GM23338 (cell line): ENCODE measurements around the gene THSD8. TPM values are rescaled to one million over a fixed set of nuclear protein-coding genes. Genes with fewer than 3 reads are reported as not detected.

ENCODE experiments used
- ATAC-seq: fragments of 200-7000 bp; cut with Tn5 transposase; 3 replicates; pipeline ENCODE4 v1.9.1; 2020
- DNase-seq: peaks from one replicate; pipeline ENCODE4 v3.0.0-alpha.2; 2015; ENCODE audit warnings: low spot score
- H2AFZ ChIP-seq: fragments of 200-600 bp; sonication (generic); 2 replicates; pipeline ENCODE4 v1.8.0; 2016; ENCODE audit warnings: antibody characterized with exemption, mild to moderate bottlenecking, moderate library complexity
- H3F3A ChIP-seq: fragments of 200-600 bp; sonication (generic); replicated peaks from 2 replicates; pipeline ENCODE4 v1.8.0; 2017; ENCODE audit warnings: antibody characterized with exemption, mixed run types, low read depth
- H3K27ac ChIP-seq: fragments of 200-600 bp; sonication (generic); 2 replicates; pipeline ENCODE4 v1.6.1; 2016; ENCODE audit warnings: low read depth
- H3K27me3 ChIP-seq: fragments of 200-600 bp; sonication (generic); 2 replicates; pipeline ENCODE4 v1.8.0; 2016; ENCODE audit warnings: mild to moderate bottlenecking, mixed run types, moderate library complexity; ENCODE audit not compliant: insufficient read depth
- H3K36me3 ChIP-seq: fragments of 200-600 bp; sonication (generic); 2 replicates; pipeline ENCODE4 v1.8.0; 2016; ENCODE audit warnings: mild to moderate bottlenecking; ENCODE audit not compliant: insufficient read depth
- H3K4me1 ChIP-seq: fragments of 200-600 bp; sonication (generic); 2 replicates; pipeline ENCODE4 v1.8.0; 2016; ENCODE audit warnings: mild to moderate bottlenecking, moderate library complexity; ENCODE audit not compliant: insufficient read depth
- H3K4me2 ChIP-seq: fragments of 200-600 bp; sonication (generic); 2 replicates; pipeline ENCODE4 v1.7.1; 2017; ENCODE audit warnings: mixed run types
- H3K4me3 ChIP-seq: fragments of 200-600 bp; sonication (generic); 2 replicates; pipeline ENCODE4 v1.6.1; 2016; ENCODE audit warnings: mixed run types
- H3K79me2 ChIP-seq: fragments of 200-600 bp; sonication (generic); replicated peaks from 2 replicates; pipeline ENCODE4 v1.8.0; 2017; ENCODE audit warnings: mild to moderate bottlenecking; ENCODE audit not compliant: insufficient read depth
- H3K9me2 ChIP-seq: fragments of 200-600 bp; sonication (generic); 2 replicates; pipeline ENCODE4 v1.8.0; 2017; ENCODE audit not compliant: insufficient read depth
- H4K20me1 ChIP-seq: fragments of 200-600 bp; sonication (generic); replicated peaks from 2 replicates; pipeline ENCODE4 v1.8.0; 2017; ENCODE audit warnings: mild to moderate bottlenecking; ENCODE audit not compliant: insufficient read depth
- H3K27ac Mint-ChIP-seq: 2 replicates; pipeline ENCODE4 v1.8.0; 2020; ENCODE audit warnings: inconsistent platforms, mild to moderate bottlenecking, moderate library complexity, mixed read lengths
- H3K27me3 Mint-ChIP-seq: 3 replicates; pipeline ENCODE4 v1.8.0; 2022; ENCODE audit warnings: low read depth, mild to moderate bottlenecking, moderate library complexity, mixed read lengths, inconsistent platforms; ENCODE audit not compliant: insufficient read depth, poor library complexity
- H3K36me3 Mint-ChIP-seq: 3 replicates; pipeline ENCODE4 v1.8.0; 2021; ENCODE audit warnings: low read depth, mild to moderate bottlenecking, inconsistent platforms, moderate library complexity, mixed read lengths
- H3K4me1 Mint-ChIP-seq: 3 replicates; pipeline ENCODE4 v1.8.0; 2020; ENCODE audit warnings: mild to moderate bottlenecking, inconsistent platforms, mixed read lengths
- H3K4me3 Mint-ChIP-seq: 3 replicates; pipeline ENCODE4 v1.8.0; 2021; ENCODE audit warnings: moderate library complexity, mild to moderate bottlenecking, inconsistent platforms, mixed read lengths
- H3K9me3 Mint-ChIP-seq: 3 replicates; pipeline ENCODE4 v1.8.0; 2020; ENCODE audit warnings: moderate library complexity, mild to moderate bottlenecking, inconsistent platforms, mixed read lengths
- CREB1 ChIP-seq: fragments of 250-450 bp; sonication (Bioruptor Pico); IDR thresholded peaks from 2 replicates; pipeline ENCODE4 v1.5.0; 2020; ENCODE audit warnings: low read depth, mild to moderate bottlenecking, moderate library complexity
- JUNB ChIP-seq: IDR thresholded peaks from one replicate; pipeline ENCODE4 v1.6.1; 2016; ENCODE audit warnings: antibody characterized with exemption; ENCODE audit not compliant: unreplicated experiment
- POLR2AphosphoS5 ChIP-seq: IDR thresholded peaks from 2 replicates; pipeline ENCODE4 v1.6.1; 2016; ENCODE audit warnings: antibody characterized with exemption, low read depth
- STAT1 ChIP-seq: IDR thresholded peaks from one replicate; pipeline ENCODE4 v1.6.1; 2016; ENCODE audit warnings: antibody characterized with exemption; ENCODE audit not compliant: unreplicated experiment
- ZNF114 ChIP-seq: fragments of 250-450 bp; sonication (Bioruptor Pico); IDR thresholded peaks from 2 replicates; pipeline ENCODE4 v1.5.0; 2020; ENCODE audit warnings: mild to moderate bottlenecking, moderate library complexity
- ZNF331 ChIP-seq: fragments of 250-450 bp; sonication (Bioruptor Pico); IDR thresholded peaks from 2 replicates; pipeline ENCODE4 v1.5.0; 2020; ENCODE audit warnings: low read depth, mild to moderate bottlenecking, moderate library complexity
- polyA plus RNA-seq: library from polyadenylated mRNA; unstranded; fragments of >200 nt; fragmentation: Nextera tagmentation; extraction: Ambion mirVana; gene quantifications from 2 replicates; pipeline ENCODE4 v1.2.1, GENCODE V29; 2016
- total RNA-seq: library from RNA; depleted of rRNA; stranded (reverse); fragments of >200 nt; shearing (Covaris generic); gene quantifications from 2 replicates; pipeline ENCODE4 v1.2.3, GENCODE V29; 2014
- TF ChIP-seq, protein P1 (sequence below): IDR thresholded peaks from 2 replicates; pipeline ENCODE4 v1.6.1; 2016; ENCODE audit warnings: antibody characterized with exemption
- TF ChIP-seq, protein P2 (sequence below), 2 experiments: fragments of 200-600 bp in 1 of 2; sonication (generic) in 1 of 2; conservative IDR thresholded peaks; 2 replicates each; pipeline versions ENCODE4 v1.5.1 to v1.6.1; 2016 to 2017; ENCODE audit warnings: antibody characterized with exemption in 2 of 2, low read depth in 2 of 2, mild to moderate bottlenecking in 2 of 2, moderate library complexity in 1 of 2
- TF ChIP-seq, protein P3 (sequence below): IDR thresholded peaks from one replicate; pipeline ENCODE4 v1.6.1; 2018; ENCODE audit warnings: antibody characterized with exemption; ENCODE audit not compliant: unreplicated experiment
- TF ChIP-seq, protein P4 (sequence below): fragments of 250-450 bp; sonication (Bioruptor Pico); IDR thresholded peaks from 2 replicates; pipeline ENCODE4 v1.5.0; 2020; ENCODE audit warnings: mild to moderate bottlenecking, moderate library complexity

The THSD8 gene
- total and polyA plus RNA-seq, 2 experiments from 2014 or later: 0.38 to 38.5 TPM

DNA sequence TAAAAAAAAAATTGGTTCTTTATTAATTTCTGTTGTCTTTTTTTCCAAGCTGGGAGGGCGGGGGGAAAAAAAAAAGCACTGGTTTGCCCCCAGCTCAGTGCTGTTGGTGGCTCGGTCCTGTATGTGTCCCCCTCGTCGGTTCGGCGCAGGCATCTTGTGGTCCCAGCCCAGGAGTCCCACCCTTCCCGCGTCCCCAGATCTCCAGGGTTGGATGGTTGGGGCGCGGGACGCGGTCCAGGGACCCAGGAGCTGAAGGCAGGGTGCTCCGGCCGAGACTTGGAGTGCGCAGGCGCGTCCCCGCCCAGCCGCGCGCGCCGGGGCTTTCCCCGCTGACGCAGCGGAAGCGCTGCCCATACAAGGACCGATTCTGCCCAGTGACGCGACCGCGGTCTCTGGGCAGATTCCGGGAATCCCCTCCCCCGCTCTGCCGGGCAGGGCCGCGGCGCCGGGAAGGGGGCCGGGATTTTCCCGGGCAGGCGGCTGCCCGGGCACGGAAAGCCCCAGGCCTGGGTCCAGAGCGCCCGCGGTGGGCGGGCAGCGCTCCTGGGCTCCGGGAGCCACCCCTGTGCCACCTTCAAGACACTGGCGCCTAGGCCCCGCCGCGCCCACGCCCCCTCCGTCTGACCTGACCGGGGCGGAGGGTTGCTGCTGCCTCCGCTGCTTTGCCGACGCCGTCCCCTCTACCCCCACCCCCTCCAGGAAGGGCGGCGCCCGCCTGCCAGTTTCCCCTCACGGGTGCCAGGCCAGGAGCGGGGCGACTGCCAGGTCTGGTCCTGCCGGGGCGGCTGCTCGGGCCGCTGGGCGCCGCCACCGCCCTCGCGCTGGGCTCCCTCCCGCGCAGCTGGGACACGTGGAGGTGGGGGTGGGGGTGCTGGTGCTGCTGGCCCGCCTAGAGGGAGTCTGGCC is 8.3 kb upstream of the THSD8 start:
- H3K27me3 ChIP-seq: peaks cover 27% of the 10 kb centered on the region
- H3K27ac ChIP-seq: peak overlapping the region; percentile 90
- peaks cover 33% of the 10 kb centered on the region for H3K4me1 ChIP-seq
- Mint-ChIP-seq H3K9me3 (peaks cover 3% of the 10 kb centered on the region; the same call in 2 of the 3 replicates), H3K4me3 (peak overlapping the region; percentile 85), H3K4me1 (peaks cover 32% of the 10 kb centered on the region), H3K27ac (peak overlapping the region; percentile 87; the same call in 1 of the 2 replicates), H3K36me3 (peaks cover 24% of the 10 kb centered on the region), H3K27me3 (peaks cover 44% of the 10 kb centered on the region)
- no peaks in the 10 kb centered on the region for H4K20me1 ChIP-seq
- peak overlapping the region; percentile 96 for H3K4me2 ChIP-seq
- peak overlapping the region; percentile 43; the same call in 1 of the 2 replicates for H2AFZ ChIP-seq
- H3K36me3 ChIP-seq: no peaks in the 10 kb centered on the region
- no peaks in the 10 kb centered on the region for H3K9me2 ChIP-seq
- H3F3A ChIP-seq: peaks cover 32% of the 10 kb centered on the region
- DNase-seq (peak; percentile 94), ATAC-seq (peak; percentile 15)
- no peaks in the 10 kb centered on the region for H3K79me2 ChIP-seq
- TF ChIP-seq, protein P1, sequence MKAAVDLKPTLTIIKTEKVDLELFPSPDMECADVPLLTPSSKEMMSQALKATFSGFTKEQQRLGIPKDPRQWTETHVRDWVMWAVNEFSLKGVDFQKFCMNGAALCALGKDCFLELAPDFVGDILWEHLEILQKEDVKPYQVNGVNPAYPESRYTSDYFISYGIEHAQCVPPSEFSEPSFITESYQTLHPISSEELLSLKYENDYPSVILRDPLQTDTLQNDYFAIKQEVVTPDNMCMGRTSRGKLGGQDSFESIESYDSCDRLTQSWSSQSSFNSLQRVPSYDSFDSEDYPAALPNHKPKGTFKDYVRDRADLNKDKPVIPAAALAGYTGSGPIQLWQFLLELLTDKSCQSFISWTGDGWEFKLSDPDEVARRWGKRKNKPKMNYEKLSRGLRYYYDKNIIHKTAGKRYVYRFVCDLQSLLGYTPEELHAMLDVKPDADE: no peak
- TF ChIP-seq ZNF114 (CRISPR knock-in tag): no peak
- peak; percentile 91 for TF ChIP-seq CREB1 (CRISPR knock-in tag)
- TF ChIP-seq ZNF331: no peak
- TF ChIP-seq, protein P2, sequence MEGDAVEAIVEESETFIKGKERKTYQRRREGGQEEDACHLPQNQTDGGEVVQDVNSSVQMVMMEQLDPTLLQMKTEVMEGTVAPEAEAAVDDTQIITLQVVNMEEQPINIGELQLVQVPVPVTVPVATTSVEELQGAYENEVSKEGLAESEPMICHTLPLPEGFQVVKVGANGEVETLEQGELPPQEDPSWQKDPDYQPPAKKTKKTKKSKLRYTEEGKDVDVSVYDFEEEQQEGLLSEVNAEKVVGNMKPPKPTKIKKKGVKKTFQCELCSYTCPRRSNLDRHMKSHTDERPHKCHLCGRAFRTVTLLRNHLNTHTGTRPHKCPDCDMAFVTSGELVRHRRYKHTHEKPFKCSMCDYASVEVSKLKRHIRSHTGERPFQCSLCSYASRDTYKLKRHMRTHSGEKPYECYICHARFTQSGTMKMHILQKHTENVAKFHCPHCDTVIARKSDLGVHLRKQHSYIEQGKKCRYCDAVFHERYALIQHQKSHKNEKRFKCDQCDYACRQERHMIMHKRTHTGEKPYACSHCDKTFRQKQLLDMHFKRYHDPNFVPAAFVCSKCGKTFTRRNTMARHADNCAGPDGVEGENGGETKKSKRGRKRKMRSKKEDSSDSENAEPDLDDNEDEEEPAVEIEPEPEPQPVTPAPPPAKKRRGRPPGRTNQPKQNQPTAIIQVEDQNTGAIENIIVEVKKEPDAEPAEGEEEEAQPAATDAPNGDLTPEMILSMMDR (conservative IDR thresholded peaks at IDR 0.05; ENCODE audit: low read depth in 2 of 2): no peak
- TF ChIP-seq, protein P3, sequence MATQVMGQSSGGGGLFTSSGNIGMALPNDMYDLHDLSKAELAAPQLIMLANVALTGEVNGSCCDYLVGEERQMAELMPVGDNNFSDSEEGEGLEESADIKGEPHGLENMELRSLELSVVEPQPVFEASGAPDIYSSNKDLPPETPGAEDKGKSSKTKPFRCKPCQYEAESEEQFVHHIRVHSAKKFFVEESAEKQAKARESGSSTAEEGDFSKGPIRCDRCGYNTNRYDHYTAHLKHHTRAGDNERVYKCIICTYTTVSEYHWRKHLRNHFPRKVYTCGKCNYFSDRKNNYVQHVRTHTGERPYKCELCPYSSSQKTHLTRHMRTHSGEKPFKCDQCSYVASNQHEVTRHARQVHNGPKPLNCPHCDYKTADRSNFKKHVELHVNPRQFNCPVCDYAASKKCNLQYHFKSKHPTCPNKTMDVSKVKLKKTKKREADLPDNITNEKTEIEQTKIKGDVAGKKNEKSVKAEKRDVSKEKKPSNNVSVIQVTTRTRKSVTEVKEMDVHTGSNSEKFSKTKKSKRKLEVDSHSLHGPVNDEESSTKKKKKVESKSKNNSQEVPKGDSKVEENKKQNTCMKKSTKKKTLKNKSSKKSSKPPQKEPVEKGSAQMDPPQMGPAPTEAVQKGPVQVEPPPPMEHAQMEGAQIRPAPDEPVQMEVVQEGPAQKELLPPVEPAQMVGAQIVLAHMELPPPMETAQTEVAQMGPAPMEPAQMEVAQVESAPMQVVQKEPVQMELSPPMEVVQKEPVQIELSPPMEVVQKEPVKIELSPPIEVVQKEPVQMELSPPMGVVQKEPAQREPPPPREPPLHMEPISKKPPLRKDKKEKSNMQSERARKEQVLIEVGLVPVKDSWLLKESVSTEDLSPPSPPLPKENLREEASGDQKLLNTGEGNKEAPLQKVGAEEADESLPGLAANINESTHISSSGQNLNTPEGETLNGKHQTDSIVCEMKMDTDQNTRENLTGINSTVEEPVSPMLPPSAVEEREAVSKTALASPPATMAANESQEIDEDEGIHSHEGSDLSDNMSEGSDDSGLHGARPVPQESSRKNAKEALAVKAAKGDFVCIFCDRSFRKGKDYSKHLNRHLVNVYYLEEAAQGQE: no peak
- peak; percentile 52 for TF ChIP-seq POLR2AphosphoS5
- no peak for TF ChIP-seq STAT1
- TF ChIP-seq, protein P4, sequence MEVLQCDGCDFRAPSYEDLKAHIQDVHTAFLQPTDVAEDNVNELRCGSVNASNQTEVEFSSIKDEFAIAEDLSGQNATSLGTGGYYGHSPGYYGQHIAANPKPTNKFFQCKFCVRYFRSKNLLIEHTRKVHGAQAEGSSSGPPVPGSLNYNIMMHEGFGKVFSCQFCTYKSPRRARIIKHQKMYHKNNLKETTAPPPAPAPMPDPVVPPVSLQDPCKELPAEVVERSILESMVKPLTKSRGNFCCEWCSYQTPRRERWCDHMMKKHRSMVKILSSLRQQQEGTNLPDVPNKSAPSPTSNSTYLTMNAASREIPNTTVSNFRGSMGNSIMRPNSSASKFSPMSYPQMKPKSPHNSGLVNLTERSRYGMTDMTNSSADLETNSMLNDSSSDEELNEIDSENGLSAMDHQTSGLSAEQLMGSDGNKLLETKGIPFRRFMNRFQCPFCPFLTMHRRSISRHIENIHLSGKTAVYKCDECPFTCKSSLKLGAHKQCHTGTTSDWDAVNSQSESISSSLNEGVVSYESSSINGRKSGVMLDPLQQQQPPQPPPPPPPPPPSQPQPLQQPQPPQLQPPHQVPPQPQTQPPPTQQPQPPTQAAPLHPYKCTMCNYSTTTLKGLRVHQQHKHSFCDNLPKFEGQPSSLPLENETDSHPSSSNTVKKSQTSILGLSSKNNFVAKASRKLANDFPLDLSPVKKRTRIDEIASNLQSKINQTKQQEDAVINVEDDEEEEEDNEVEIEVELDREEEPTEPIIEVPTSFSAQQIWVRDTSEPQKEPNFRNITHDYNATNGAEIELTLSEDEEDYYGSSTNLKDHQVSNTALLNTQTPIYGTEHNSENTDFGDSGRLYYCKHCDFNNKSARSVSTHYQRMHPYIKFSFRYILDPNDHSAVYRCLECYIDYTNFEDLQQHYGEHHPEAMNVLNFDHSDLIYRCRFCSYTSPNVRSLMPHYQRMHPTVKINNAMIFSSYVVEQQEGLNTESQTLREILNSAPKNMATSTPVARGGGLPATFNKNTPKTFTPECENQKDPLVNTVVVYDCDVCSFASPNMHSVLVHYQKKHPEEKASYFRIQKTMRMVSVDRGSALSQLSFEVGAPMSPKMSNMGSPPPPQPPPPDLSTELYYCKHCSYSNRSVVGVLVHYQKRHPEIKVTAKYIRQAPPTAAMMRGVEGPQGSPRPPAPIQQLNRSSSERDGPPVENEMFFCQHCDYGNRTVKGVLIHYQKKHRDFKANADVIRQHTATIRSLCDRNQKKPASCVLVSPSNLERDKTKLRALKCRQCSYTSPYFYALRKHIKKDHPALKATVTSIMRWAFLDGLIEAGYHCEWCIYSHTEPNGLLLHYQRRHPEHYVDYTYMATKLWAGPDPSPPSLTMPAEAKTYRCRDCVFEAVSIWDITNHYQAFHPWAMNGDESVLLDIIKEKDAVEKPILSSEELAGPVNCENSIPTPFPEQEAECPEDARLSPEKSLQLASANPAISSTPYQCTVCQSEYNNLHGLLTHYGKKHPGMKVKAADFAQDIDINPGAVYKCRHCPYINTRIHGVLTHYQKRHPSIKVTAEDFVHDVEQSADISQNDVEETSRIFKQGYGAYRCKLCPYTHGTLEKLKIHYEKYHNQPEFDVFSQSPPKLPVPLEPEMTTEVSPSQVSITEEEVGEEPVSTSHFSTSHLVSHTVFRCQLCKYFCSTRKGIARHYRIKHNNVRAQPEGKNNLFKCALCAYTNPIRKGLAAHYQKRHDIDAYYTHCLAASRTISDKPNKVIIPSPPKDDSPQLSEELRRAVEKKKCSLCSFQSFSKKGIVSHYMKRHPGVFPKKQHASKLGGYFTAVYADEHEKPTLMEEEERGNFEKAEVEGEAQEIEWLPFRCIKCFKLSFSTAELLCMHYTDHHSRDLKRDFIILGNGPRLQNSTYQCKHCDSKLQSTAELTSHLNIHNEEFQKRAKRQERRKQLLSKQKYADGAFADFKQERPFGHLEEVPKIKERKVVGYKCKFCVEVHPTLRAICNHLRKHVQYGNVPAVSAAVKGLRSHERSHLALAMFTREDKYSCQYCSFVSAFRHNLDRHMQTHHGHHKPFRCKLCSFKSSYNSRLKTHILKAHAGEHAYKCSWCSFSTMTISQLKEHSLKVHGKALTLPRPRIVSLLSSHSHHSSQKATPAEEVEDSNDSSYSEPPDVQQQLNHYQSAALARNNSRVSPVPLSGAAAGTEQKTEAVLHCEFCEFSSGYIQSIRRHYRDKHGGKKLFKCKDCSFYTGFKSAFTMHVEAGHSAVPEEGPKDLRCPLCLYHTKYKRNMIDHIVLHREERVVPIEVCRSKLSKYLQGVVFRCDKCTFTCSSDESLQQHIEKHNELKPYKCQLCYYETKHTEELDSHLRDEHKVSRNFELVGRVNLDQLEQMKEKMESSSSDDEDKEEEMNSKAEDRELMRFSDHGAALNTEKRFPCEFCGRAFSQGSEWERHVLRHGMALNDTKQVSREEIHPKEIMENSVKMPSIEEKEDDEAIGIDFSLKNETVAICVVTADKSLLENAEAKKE (CRISPR knock-in tag): no peak
- no peak for TF ChIP-seq JUNB
- peak overlapping the region; percentile 83 for H3K4me3 ChIP-seq
